ENCODE measurements around the gene YAE1. TPM values are rescaled to one million over a fixed set of nuclear protein-coding genes. Genes with fewer than 3 reads are reported as not detected.

YAE1 gene
- total RNA-seq, 1 donor from 2014 or later = 20.9 TPM

DNA sequence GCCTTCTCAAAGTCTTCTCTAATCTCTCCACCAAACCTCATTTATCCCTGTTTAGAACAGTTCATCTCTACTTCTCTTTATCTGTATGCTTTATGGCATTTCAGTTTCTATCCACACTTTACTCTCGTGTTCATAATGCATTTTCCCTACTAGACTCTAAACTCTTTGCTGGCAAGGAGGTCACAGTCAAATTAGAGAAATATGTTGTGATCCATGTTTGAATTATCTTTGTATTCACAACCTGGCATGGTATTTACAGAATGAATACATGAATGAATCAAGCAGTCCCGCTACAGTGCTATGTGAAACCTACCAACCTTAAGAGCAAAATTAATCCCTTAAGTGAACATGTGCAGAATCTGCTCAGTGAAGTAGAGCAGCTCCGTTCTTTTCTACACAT is 12.8 kb upstream of the YAE1 start:
- TF ChIP-seq, protein P1, sequence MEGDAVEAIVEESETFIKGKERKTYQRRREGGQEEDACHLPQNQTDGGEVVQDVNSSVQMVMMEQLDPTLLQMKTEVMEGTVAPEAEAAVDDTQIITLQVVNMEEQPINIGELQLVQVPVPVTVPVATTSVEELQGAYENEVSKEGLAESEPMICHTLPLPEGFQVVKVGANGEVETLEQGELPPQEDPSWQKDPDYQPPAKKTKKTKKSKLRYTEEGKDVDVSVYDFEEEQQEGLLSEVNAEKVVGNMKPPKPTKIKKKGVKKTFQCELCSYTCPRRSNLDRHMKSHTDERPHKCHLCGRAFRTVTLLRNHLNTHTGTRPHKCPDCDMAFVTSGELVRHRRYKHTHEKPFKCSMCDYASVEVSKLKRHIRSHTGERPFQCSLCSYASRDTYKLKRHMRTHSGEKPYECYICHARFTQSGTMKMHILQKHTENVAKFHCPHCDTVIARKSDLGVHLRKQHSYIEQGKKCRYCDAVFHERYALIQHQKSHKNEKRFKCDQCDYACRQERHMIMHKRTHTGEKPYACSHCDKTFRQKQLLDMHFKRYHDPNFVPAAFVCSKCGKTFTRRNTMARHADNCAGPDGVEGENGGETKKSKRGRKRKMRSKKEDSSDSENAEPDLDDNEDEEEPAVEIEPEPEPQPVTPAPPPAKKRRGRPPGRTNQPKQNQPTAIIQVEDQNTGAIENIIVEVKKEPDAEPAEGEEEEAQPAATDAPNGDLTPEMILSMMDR (conservative IDR thresholded peaks at IDR 0.05; ENCODE audit: low read depth, low read length) = no peak
- H3K4me3 ChIP-seq (ENCODE audit: low read depth, low read length) = no peak overlapping the region
- DNase-seq (ENCODE audit: low read depth) = no peak

DNA sequence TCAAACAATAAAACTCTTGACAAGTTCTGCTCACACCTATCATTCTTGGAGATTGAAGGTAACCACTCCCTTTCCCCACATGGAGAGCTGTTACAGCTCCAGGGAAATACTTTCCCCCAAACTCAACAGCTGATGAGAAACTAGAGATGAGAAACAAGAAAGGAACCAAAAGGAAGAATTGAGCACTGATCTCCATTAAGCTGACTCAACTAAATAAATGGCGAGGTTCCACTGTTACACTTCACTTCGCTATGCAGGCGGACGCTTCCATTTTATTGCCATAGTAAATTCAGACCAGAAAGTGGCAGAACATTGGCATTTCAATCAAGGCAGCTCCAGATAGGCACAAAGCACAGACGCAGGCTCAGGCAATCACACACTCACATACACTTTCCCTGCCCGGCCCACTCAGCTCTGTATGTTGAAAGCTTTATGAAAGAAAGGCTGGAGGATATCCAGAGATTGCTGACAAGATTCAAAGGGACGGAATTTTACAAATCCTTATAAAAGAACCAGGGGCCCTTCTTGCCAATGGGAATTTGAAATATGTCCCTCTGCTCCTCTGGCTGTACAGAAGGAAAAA is 11.5 kb upstream of the YAE1 start:
- DNase-seq (ENCODE audit: low read depth) = no peak
- no peak overlapping the region for H3K4me3 ChIP-seq (ENCODE audit: low read depth, low read length)
- TF ChIP-seq, protein P1 (conservative IDR thresholded peaks at IDR 0.05; ENCODE audit: low read depth, low read length) = no peak

DNA sequence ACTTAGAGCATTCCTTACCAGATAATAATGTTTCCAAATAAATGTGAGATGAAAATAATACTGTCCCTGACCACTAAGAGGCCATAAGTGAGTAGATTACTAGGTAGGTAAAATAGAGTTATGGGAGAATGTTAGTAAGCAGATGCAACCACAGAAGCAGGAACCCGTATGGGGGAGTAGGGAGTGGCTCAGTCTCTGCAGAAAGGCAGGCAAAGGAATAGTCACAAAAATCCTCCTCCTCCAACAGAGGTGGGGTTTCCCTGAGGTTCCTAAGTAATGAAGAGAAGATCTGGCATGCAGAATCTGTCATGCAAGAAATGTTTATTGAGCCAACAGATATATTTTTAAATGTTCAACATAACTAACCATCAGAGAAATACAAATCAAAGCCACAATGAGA is 9.0 kb upstream of the YAE1 start:
- no peak overlapping the region for H3K4me3 ChIP-seq (ENCODE audit: low read depth, low read length)
- no peak for DNase-seq (ENCODE audit: low read depth)
- TF ChIP-seq, protein P1 (conservative IDR thresholded peaks at IDR 0.05; ENCODE audit: low read depth, low read length) = no peak

DNA sequence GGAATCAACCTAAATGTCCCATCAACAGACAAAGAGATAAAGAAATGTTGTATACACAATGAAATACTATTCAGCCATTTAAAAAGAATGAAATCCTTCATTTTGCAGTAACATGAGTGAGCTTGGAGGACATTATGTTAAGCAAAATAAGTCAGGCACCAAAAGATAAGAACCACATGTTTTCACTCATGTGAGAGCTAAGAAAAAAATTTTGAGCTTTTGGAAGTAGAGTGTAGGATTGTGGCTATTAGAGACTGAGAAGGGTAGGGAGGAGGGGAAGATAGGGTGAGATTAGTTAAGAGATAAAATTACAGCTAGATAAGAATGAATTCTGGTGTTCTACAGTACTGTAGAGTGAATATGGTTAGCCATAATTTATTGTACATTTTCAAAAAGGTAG is 8.3 kb upstream of the YAE1 start:
- TF ChIP-seq, protein P1 (conservative IDR thresholded peaks at IDR 0.05; ENCODE audit: low read depth, low read length) = no peak
- no peak for DNase-seq (ENCODE audit: low read depth)
- H3K4me3 ChIP-seq (ENCODE audit: low read depth, low read length) = no peak overlapping the region

DNA sequence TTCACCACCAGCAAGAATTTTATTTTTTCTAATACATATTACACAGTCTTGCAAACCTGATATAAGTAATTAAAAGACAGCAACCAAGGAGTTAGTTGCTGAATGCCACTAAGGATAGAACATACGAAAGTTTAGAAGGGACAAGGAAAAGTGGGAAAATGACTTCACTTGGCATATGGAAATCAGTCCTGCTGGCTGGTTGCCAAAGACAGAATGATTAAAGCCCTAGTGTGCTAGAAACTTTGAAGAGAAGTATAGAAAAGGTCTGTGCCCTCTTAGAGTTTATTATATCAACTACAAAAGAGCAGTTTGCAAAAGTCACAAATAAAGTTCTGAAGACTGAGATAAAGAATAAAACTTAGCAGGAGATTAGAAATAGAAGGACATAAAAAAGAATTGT is 5.8 kb upstream of the YAE1 start:
- TF ChIP-seq, protein P1 (conservative IDR thresholded peaks at IDR 0.05; ENCODE audit: low read depth, low read length) = no peak
- DNase-seq (ENCODE audit: low read depth) = no peak
- no peak overlapping the region for H3K4me3 ChIP-seq (ENCODE audit: low read depth, low read length)

DNA sequence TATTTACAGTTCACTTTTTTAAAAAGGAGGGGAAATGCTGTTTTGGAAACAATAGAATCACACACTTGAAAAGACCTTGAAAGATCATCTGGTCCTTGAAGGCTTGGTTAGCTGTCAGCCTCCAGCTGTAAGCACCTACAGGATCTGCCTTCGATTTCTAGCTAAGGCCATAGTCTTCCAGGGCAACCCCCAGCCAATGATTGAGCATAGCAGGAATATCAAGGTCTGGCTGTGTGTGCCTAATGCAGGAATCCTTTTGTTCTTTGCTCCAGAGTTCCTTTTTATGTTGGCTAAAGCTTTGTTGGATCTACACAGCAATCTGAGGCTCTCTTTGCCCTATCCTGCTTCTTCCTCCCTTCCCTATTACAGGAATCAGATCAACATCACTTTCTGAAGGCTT is 5.2 kb upstream of the YAE1 start:
- H3K4me3 ChIP-seq (ENCODE audit: low read depth, low read length) = no peak overlapping the region
- DNase-seq (ENCODE audit: low read depth) = no peak
- TF ChIP-seq, protein P1 (conservative IDR thresholded peaks at IDR 0.05; ENCODE audit: low read depth, low read length) = no peak

DNA sequence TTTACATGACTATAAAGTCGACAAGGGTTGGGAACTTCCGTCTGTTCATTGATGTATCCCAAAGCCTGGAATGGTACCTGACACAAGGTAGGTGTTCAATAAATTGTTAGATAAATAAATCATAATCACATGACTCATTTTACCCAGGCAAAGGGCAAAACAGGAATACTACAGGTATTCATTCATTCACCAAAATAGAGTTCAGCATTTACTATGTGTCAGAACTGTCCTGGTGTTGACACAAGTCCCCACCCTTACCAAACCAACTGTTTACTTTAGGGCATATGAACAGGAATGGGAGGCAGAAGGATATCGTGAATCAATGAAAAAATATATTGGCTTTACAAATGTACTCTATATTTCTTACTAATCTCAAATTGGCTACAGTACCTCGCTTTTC is 666 bp upstream of the YAE1 start:
- TF ChIP-seq, protein P1 (conservative IDR thresholded peaks at IDR 0.05; ENCODE audit: low read depth, low read length) = no peak
- H3K4me3 ChIP-seq (ENCODE audit: low read depth, low read length) = peak overlapping the region; percentile 85
- DNase-seq (ENCODE audit: low read depth) = no peak

Measured in epithelial cell of proximal tubule (primary cell).